PC-3 (cell line): ENCODE data around the gene RDM1. TPM values are rescaled to one million over a fixed set of nuclear protein-coding genes. Genes with fewer than 3 reads are reported as not detected.

Source experiments
- ATAC-seq: fragments of 200-7000 bp; cut with Tn5 transposase; 2 replicates; pipeline ENCODE4 v1.9.1; 2020; ENCODE audit warnings: mild to moderate bottlenecking, moderate library complexity
- BruUV-seq: library from RNA; stranded (reverse); fragments of 400-500 nt; replicated peaks from 2 replicates; lab custom pipeline; 2021; lab: Mats Ljungman, UMichigan
- CTCF ChIA-PET: fragments of 300-600 bp; sonication (Branson Sonifier 250); formaldehyde crosslinking; loops from one replicate; lab custom pipeline; 2022; ENCODE audit warnings: antibody characterized with exemption; lab: Charles Lee
- POLR2A ChIA-PET: fragments of 300-600 bp; sonication (Branson Sonifier 250); formaldehyde crosslinking; loops from one replicate; lab custom pipeline; 2022; ENCODE audit warnings: antibody characterized with exemption; ENCODE audit not compliant: unreplicated experiment; lab: Charles Lee
- DNase-seq: peaks from one replicate; pipeline ENCODE4 v3.0.0-alpha.2; 2015
- H2AFZ ChIP-seq: fragments of 300-600 bp; sonication (generic); 2 replicates; pipeline ENCODE4 v1.6.0; 2016; ENCODE audit warnings: antibody characterized with exemption, low read length
- H3F3A ChIP-seq: fragments of 300-600 bp; sonication (generic); one replicate; pipeline ENCODE4 v1.6.0; 2017; ENCODE audit warnings: antibody characterized with exemption, low read length, control low read depth, mild to moderate bottlenecking; ENCODE audit not compliant: unreplicated experiment
- H3K27ac ChIP-seq: fragments of 300-600 bp; sonication (generic); 2 replicates; pipeline ENCODE4 v1.5.1; 2016; ENCODE audit warnings: mild to moderate bottlenecking, low read length
- H3K27me3 ChIP-seq: fragments of 300-600 bp; sonication (generic); 2 replicates; pipeline ENCODE4 v1.6.1; 2016; ENCODE audit warnings: low read length, mixed read lengths
- H3K36me3 ChIP-seq: fragments of 300-600 bp; sonication (generic); 2 replicates; pipeline ENCODE4 v1.6.1; 2016; ENCODE audit warnings: low read depth, mixed run types, low read length, mixed read lengths
- H3K4me1 ChIP-seq: fragments of 300-600 bp; sonication (generic); 2 replicates; pipeline ENCODE4 v1.5.1; 2016; ENCODE audit warnings: low read length; ENCODE audit not compliant: insufficient read depth
- H3K4me2 ChIP-seq: fragments of 300-600 bp; sonication (generic); 2 replicates; pipeline ENCODE4 v1.6.0; 2016; ENCODE audit warnings: low read length
- H3K4me3 ChIP-seq: fragments of 300-600 bp; sonication (generic); 2 replicates; pipeline ENCODE4 v1.5.1; 2016; ENCODE audit warnings: mild to moderate bottlenecking, low read length, mixed read lengths
- H3K79me2 ChIP-seq: fragments of 300-600 bp; sonication (generic); 2 replicates; pipeline ENCODE4 v1.6.1; 2017; ENCODE audit warnings: low read length, mixed read lengths
- H3K9ac ChIP-seq: fragments of 300-600 bp; sonication (generic); 2 replicates; pipeline ENCODE4 v1.6.0; 2016; ENCODE audit warnings: mild to moderate bottlenecking, low read length
- H3K9me2 ChIP-seq: fragments of 300-600 bp; sonication (generic); replicated peaks from 2 replicates; pipeline ENCODE4 v1.6.1; 2016; ENCODE audit warnings: mixed run types, low read length, mixed read lengths
- H3K9me3 ChIP-seq: fragments of 300-600 bp; sonication (generic); 2 replicates; pipeline ENCODE4 v1.6.1; 2016; ENCODE audit warnings: low read length, mixed read lengths
- H4K20me1 ChIP-seq: fragments of 300-600 bp; sonication (generic); 2 replicates; pipeline ENCODE4 v1.6.1; 2016; ENCODE audit warnings: low read length, mixed read lengths
- EZH2 ChIP-seq: fragments of 300-600 bp; sonication (generic); IDR thresholded peaks from one replicate; pipeline ENCODE4 v1.6.1; 2017; ENCODE audit warnings: antibody characterized with exemption, mild to moderate bottlenecking, low read length; ENCODE audit not compliant: unreplicated experiment
- EZH2phosphoT487 ChIP-seq: fragments of 300-600 bp; sonication (generic); IDR thresholded peaks from 2 replicates; pipeline ENCODE4 v1.6.1; 2018; ENCODE audit warnings: mild to moderate bottlenecking, antibody characterized with exemption, low read length, borderline replicate concordance
- intact Hi-C: fragments of 100-400 bp; cut with micrococcal nuclease; formaldehyde crosslinking; loops from 2 replicates; pipeline ENCODE4 v1.9.0; 2023
- total RNA-seq: library from RNA; depleted of rRNA; stranded (reverse); fragments of >200 nt; gene quantifications from 2 replicates; pipeline ENCODE4 v1.2.3, GENCODE V29; 2014
- TF ChIP-seq, protein P1 (sequence below): fragments of 300-600 bp; sonication (generic); conservative IDR thresholded peaks from 2 replicates; pipeline ENCODE4 v1.5.1; 2017; ENCODE audit warnings: antibody characterized with exemption, low read depth, mild to moderate bottlenecking, low read length

The RDM1 gene
- total RNA-seq, 1 experiment from 2014 or later = 2.0 TPM

DNA sequence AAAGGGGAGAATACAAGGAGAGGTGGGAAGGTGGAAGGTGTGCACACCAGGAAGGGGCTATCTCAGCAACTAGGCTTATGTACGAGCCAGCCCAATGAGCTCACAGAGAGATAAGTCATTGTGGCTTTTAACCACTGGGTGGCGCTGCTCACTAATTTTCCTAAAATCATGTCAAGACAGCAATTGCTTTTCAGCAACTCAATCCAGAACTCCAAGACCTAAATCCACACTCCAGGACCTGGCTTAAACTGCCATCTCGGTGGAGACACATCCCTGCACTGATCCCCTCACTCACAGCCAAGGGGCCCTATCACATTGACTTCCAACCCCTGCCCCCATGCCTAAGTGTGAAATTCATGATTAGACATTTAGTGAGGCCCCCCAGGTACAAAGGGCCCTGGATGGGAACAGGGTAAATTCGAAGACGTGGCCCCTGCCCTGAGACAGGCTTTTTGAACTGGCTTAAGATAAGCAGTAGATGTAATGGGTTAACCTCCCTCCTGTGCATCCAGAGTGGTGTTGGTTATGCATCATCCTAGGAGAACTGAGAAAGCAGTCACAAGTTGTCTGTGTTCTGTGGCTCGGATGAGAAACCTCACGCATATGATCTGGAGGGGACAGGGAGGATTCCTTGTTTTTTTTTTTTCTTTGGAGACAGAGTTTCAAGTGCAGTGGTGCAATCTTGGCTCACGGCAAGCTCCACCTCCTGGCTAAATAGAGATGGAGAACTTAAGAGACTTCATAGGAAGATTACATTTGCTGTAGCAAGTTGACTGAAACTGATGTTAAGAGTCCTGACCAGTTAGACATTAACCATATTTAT lies 39.2 kb upstream of the RDM1 start:
- ChIA-PET POLR2A (no interaction called here), CTCF (interaction anchor here (0.6 kb wide), 3 partner anchors 99 to 213 kb away, joined by 3 to 4 read pairs (median 3); no protein-coding TSS in a partner anchor)
- H3K9ac ChIP-seq = no peak overlapping the region
- H4K20me1 ChIP-seq = no peaks in the 10 kb centered on the region
- H3K79me2 ChIP-seq = no peaks in the 10 kb centered on the region
- H3K9me2 ChIP-seq = no peaks in the 10 kb centered on the region
- no peak overlapping the region for H3K4me3 ChIP-seq
- H3K4me2 ChIP-seq = no peak overlapping the region
- no peak overlapping the region for H2AFZ ChIP-seq
- intact Hi-C loops = loop anchor here (1.0 to 5.0 kb wide), 3 partner anchors 38 to 513 kb away; no protein-coding TSS in a partner anchor
- H3F3A ChIP-seq = no peaks in the 10 kb centered on the region
- TF ChIP-seq EZH2phosphoT487 (no peak), EZH2 (no peak)
- TF ChIP-seq, protein P1, sequence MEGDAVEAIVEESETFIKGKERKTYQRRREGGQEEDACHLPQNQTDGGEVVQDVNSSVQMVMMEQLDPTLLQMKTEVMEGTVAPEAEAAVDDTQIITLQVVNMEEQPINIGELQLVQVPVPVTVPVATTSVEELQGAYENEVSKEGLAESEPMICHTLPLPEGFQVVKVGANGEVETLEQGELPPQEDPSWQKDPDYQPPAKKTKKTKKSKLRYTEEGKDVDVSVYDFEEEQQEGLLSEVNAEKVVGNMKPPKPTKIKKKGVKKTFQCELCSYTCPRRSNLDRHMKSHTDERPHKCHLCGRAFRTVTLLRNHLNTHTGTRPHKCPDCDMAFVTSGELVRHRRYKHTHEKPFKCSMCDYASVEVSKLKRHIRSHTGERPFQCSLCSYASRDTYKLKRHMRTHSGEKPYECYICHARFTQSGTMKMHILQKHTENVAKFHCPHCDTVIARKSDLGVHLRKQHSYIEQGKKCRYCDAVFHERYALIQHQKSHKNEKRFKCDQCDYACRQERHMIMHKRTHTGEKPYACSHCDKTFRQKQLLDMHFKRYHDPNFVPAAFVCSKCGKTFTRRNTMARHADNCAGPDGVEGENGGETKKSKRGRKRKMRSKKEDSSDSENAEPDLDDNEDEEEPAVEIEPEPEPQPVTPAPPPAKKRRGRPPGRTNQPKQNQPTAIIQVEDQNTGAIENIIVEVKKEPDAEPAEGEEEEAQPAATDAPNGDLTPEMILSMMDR = peak; percentile 79
- DNase-seq = peak; percentile 81
- H3K27ac ChIP-seq = no peak overlapping the region
- ATAC-seq = peak; percentile 70
- no peaks in the 10 kb centered on the region for H3K36me3 ChIP-seq
- no peaks in the 10 kb centered on the region for H3K9me3 ChIP-seq
- H3K27me3 ChIP-seq = no peaks in the 10 kb centered on the region
- H3K4me1 ChIP-seq = no peaks in the 10 kb centered on the region
- BruUV-seq = no TSS peak

DNA sequence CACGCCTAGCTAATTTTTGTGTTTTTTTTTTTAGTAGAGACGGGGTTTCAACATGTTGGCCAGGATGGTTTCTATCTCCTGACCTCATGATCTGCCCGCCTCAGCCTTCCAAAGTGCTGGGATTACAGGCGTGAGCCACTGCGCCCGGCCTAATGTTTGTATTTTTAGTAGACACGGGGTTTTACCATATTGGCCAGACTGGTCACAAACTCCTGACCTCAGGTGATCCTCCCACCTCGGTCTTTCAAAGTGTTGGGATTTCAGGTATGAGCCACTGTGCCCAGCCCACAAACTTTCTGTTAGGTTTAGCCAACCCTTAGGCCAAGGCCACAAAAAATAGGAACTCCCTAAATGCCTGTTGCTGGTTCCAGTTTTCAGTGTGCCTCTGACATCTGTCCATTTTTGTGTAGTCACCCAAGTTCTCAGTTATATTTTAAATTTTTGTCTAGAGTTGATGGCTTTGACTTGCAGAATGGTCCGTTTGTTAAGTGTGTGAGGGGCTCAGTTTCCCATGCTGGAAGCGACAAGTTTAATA lies 38.0 kb upstream of the RDM1 start:
- H3K79me2 ChIP-seq = no peaks in the 10 kb centered on the region
- no peaks in the 10 kb centered on the region for H4K20me1 ChIP-seq
- H3K9me2 ChIP-seq = no peaks in the 10 kb centered on the region
- no peak overlapping the region for H3K4me3 ChIP-seq
- no peaks in the 10 kb centered on the region for H3F3A ChIP-seq
- no peaks in the 10 kb centered on the region for H3K9me3 ChIP-seq
- no peak overlapping the region for H2AFZ ChIP-seq
- H3K27me3 ChIP-seq = no peaks in the 10 kb centered on the region
- H3K9ac ChIP-seq = no peak overlapping the region
- ChIA-PET CTCF (no interaction called here), POLR2A (no interaction called here)
- ATAC-seq (no peak), DNase-seq (no peak)
- TF ChIP-seq, protein P1 = no peak
- TF ChIP-seq EZH2 (no peak), EZH2phosphoT487 (no peak)
- no peak overlapping the region for H3K4me2 ChIP-seq
- H3K27ac ChIP-seq = no peak overlapping the region
- no peaks in the 10 kb centered on the region for H3K4me1 ChIP-seq
- no TSS peak for BruUV-seq
- H3K36me3 ChIP-seq = no peaks in the 10 kb centered on the region
- intact Hi-C loops = loop anchor here (1.0 to 5.0 kb wide), 3 partner anchors 39 to 514 kb away; no protein-coding TSS in a partner anchor

DNA sequence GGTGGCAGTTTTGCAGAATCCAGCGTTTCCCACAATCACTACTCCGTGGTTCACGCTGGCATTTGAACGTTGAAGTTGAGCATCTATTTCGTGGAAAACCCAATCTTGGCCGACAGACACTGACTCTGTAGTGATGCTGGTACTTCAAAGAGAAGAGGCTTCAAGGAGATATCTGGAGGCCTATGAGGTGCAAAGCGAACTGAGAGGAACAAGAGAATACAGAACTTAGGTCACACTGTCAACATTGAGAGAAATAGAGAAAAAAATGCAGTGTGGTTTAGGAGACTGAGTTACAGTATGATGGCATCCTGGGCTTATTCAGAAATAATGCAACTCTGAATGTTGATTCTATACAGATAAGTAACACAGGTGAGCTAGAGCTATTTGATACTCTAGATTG lies 34.7 kb upstream of the RDM1 start:
- intact Hi-C loops = loop anchor here (5.0 kb wide), 2 partner anchors 42 to 517 kb away; no protein-coding TSS in a partner anchor

More for the DNA sequence above, 34.7 kb upstream of the RDM1 start:
- Histone ChIP-seq H2AFZ (no peak overlapping the region), H3K4me1 (no peaks in the 10 kb centered on the region), H3K79me2 (no peaks in the 10 kb centered on the region), H3K27me3 (peaks cover 14% of the 10 kb centered on the region; the same call in 1 of the 2 replicates), H3K9me2 (no peaks in the 10 kb centered on the region), H3K4me3 (no peak overlapping the region), H3K4me2 (no peak overlapping the region), H4K20me1 (no peaks in the 10 kb centered on the region), H3K36me3 (no peaks in the 10 kb centered on the region), H3K9me3 (no peaks in the 10 kb centered on the region), H3K9ac (no peak overlapping the region), H3K27ac (no peak overlapping the region), H3F3A (no peaks in the 10 kb centered on the region)
- TF ChIP-seq EZH2 = no peak
- TF ChIP-seq, protein P1 = no peak
- TF ChIP-seq EZH2phosphoT487 = no peak
- DNase-seq (no peak), ATAC-seq (no peak)
- no TSS peak for BruUV-seq
- ChIA-PET CTCF (no interaction called here), POLR2A (no interaction called here)
